ENCODE measurements around the gene EI24. TPM values are rescaled to one million over a fixed set of nuclear protein-coding genes. Genes with fewer than 3 reads are reported as not detected.

EI24 gene
- total and polyA plus RNA-seq, 9 of the 15 experiments (the other 6 are each of a cell fraction or from before 2014, with no cell fraction given), result 50.4 to 260 (median 168) TPM

DNA sequence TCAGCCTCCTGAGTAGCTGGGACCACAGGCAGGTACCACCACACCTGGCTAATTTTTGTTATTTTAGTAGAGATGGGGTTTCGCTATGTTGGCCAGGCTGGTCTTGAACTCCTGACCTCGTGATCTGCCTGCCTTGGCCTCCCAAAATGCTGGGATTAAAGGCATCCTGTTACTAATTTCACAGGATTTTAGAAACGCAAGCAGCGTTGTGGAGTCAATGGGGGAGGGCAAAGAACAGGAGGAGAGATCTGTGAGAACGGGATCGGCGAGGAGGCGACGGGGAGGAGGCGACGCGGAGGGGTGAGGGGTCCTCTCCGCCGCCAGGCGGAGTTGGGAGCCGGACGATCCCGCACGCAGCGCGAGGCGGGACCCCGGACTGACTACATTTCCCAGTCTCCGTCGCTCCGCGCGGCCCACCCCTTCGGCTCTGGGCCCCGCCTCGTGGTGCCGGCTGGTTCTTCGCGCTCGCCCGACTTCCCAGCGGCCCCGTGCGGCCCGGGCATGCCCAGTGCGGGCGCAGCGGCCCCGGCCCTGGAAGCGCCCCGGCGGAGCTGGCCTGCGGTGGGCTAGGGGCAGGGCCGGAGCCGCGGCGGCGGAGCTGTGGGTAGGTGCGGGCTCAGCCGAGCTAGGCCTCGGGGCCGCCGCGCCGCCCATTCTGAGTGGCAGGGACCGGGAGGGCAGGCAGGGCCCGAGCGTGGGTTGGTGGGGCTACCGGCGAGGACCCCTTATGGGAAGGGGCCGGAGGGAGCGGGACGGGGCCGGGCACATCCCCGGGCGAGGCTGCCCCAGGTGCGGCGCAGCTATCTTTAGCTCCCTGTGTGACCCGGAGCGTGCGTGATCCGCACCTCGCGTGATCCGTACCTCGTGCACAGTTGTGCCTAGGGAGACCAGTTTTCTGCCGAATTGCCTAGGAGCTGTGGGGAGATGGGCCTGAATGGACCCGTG is at the start of gene EI24 (continued):
- TF ChIP-seq, protein P1, sequence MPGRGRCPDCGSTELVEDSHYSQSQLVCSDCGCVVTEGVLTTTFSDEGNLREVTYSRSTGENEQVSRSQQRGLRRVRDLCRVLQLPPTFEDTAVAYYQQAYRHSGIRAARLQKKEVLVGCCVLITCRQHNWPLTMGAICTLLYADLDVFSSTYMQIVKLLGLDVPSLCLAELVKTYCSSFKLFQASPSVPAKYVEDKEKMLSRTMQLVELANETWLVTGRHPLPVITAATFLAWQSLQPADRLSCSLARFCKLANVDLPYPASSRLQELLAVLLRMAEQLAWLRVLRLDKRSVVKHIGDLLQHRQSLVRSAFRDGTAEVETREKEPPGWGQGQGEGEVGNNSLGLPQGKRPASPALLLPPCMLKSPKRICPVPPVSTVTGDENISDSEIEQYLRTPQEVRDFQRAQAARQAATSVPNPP (IDR thresholded peaks at IDR 0.05; ENCODE audit: borderline replicate concordance, insufficient read depth, insufficient read length), result no peak
- TF ChIP-seq HDAC3 (IDR thresholded peaks at IDR 0.05; ENCODE audit: borderline replicate concordance, partially characterized antibody) (no peak), GABPA (tag; conservative IDR thresholded peaks at IDR 0.05; ENCODE audit: low read depth) (0 out of 2 replicates have a peak, but pooled peaks have one; percentile 50), XRCC3 (IDR thresholded peaks at IDR 0.05) (no peak), SNRNP70 (optimal IDR thresholded peaks at IDR 0.05; ENCODE audit: low read depth, low read length) (no peak), SREBF2 (CRISPR knock-in tag; IDR thresholded peaks at IDR 0.05) (no peak), SIN3A (IDR thresholded peaks at IDR 0.05; ENCODE audit: borderline replicate concordance in 2 of 2, control insufficient read depth in 1 of 2, low read depth in 2 of 2, low read length in 2 of 2) (no peak; a peak in 2 of 4 replicates), HCFC1 (IDR thresholded peaks at IDR 0.05; ENCODE audit: low read depth, low read length) (peak; percentile 93), SMAD2 (IDR thresholded peaks at IDR 0.05; ENCODE audit: low read depth, low read length) (no peak), ZNF146 (CRISPR knock-in tag; IDR thresholded peaks at IDR 0.05; ENCODE audit: unreplicated experiment) (no peak), ZNF696 (CRISPR knock-in tag; conservative IDR thresholded peaks at IDR 0.05) (no peak)
- TF ChIP-seq, protein P2, sequence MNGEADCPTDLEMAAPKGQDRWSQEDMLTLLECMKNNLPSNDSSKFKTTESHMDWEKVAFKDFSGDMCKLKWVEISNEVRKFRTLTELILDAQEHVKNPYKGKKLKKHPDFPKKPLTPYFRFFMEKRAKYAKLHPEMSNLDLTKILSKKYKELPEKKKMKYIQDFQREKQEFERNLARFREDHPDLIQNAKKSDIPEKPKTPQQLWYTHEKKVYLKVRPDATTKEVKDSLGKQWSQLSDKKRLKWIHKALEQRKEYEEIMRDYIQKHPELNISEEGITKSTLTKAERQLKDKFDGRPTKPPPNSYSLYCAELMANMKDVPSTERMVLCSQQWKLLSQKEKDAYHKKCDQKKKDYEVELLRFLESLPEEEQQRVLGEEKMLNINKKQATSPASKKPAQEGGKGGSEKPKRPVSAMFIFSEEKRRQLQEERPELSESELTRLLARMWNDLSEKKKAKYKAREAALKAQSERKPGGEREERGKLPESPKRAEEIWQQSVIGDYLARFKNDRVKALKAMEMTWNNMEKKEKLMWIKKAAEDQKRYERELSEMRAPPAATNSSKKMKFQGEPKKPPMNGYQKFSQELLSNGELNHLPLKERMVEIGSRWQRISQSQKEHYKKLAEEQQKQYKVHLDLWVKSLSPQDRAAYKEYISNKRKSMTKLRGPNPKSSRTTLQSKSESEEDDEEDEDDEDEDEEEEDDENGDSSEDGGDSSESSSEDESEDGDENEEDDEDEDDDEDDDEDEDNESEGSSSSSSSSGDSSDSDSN (IDR thresholded peaks at IDR 0.05; ENCODE audit: borderline replicate concordance in 1 of 2, low read depth in 2 of 2, low read length in 2 of 2), result peak in 1 of 2 experiments; percentile 77; a peak in 2 of 4 replicates
- TF ChIP-seq, protein P3, sequence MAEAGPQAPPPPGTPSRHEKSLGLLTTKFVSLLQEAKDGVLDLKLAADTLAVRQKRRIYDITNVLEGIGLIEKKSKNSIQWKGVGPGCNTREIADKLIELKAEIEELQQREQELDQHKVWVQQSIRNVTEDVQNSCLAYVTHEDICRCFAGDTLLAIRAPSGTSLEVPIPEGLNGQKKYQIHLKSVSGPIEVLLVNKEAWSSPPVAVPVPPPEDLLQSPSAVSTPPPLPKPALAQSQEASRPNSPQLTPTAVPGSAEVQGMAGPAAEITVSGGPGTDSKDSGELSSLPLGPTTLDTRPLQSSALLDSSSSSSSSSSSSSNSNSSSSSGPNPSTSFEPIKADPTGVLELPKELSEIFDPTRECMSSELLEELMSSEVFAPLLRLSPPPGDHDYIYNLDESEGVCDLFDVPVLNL (CRISPR knock-in tag; IDR thresholded peaks at IDR 0.05; ENCODE audit: low read depth), result no peak
